GM12878 (cell line): Measurements from ENCODE around the gene ZNF800. TPM values are rescaled to one million over a fixed set of nuclear protein-coding genes. Genes with fewer than 3 reads are reported as not detected.

ENCODE experiments used
- ATAC-seq: fragments of 200-7000 bp; cut with Tn5 transposase; 3 replicates; pipeline ENCODE4 v1.9.1; 2020; ENCODE audit warnings: mild to moderate bottlenecking, moderate library complexity
- BruUV-seq: library from RNA; stranded (reverse); fragments of 400-500 nt; replicated peaks from 2 replicates; lab custom pipeline; 2021; lab: Mats Ljungman, UMichigan
- CTCF ChIA-PET: fragments of 300-600 bp; sonication (Branson Sonifier 250); formaldehyde crosslinking; extraction: SDS; loops from one replicate; lab custom pipeline; 2021; ENCODE audit warnings: inconsistent platforms; lab: Yijun Ruan, JAX
- POLR2A ChIA-PET: fragments of 350-600 bp; formaldehyde crosslinking; extraction: SDS; loops from one replicate; lab custom pipeline; 2021; ENCODE audit warnings: inconsistent platforms; lab: Charles Lee
- RAD21 ChIA-PET: fragments of 300-600 bp; sonication (Branson Sonifier 250); formaldehyde crosslinking; loops from one replicate; lab custom pipeline; 2023; ENCODE audit warnings: antibody characterized with exemption; ENCODE audit not compliant: unreplicated experiment; lab: Charles Lee
- SMC1A ChIA-PET: fragments of 300-600 bp; sonication (Branson Sonifier 250); formaldehyde crosslinking; loops from one replicate; lab custom pipeline; 2023; ENCODE audit not compliant: unreplicated experiment, uncharacterized antibody; lab: Charles Lee
- DNase-seq: peaks from one replicate; pipeline ENCODE4 v3.0.0-alpha.2; 2011; ENCODE audit warnings: low read depth, low spot score
- FAIRE-seq: peaks from 3 replicates; lab custom pipeline; 2011; peaks lifted over from hg19 to GRCh38; lab: Jason Lieb, UNC
- H2AFZ ChIP-seq: 2 replicates; pipeline ENCODE4 v1.6.0; 2011; ENCODE audit warnings: low read depth, low read length, control low read depth; ENCODE audit not compliant: control insufficient read depth
- H3K27ac ChIP-seq: 2 replicates; pipeline ENCODE4 v1.5.1; 2011; ENCODE audit warnings: control low read depth; ENCODE audit not compliant: control insufficient read depth, insufficient read depth
- H3K27me3 ChIP-seq, 2 experiments: replicated peaks in 1 of 2; 2 replicates each; pipeline versions ENCODE4 v1.6.0 to v1.6.1; 2011; ENCODE audit warnings: low read length in 1 of 2; ENCODE audit not compliant: control insufficient read depth in 2 of 2, insufficient read depth in 2 of 2
- H3K36me3 ChIP-seq, 2 experiments: 2 replicates each; pipeline ENCODE4 v1.5.1; 2011; ENCODE audit warnings: low read length in 1 of 2; ENCODE audit not compliant: control insufficient read depth in 2 of 2, insufficient read depth in 2 of 2
- H3K4me1 ChIP-seq: 2 replicates; pipeline ENCODE4 v1.6.1; 2011; ENCODE audit warnings: mild to moderate bottlenecking, low read length, moderate library complexity, mixed read lengths; ENCODE audit not compliant: control insufficient read depth, insufficient read depth
- H3K4me2 ChIP-seq: 2 replicates; pipeline ENCODE4 v1.6.0; 2011; ENCODE audit warnings: control low read depth; ENCODE audit not compliant: control insufficient read depth, insufficient read depth
- H3K4me3 ChIP-seq: fragments of 200-600 bp; sonication (generic); 2 replicates; pipeline ENCODE4 v1.5.1; 2016
- H3K79me2 ChIP-seq: 2 replicates; pipeline ENCODE4 v1.6.0; 2011; ENCODE audit warnings: low read length; ENCODE audit not compliant: control insufficient read depth, insufficient read depth
- H3K9ac ChIP-seq: 2 replicates; pipeline ENCODE4 v1.8.0; 2011; ENCODE audit warnings: low read length, control low read depth, mixed read lengths; ENCODE audit not compliant: control insufficient read depth, insufficient read depth
- H3K9me3 ChIP-seq: replicated peaks from 3 replicates; pipeline ENCODE4 v1.5.1; 2011; ENCODE audit warnings: mild to moderate bottlenecking, low read length; ENCODE audit not compliant: control insufficient read depth, insufficient read depth
- H4K20me1 ChIP-seq: 2 replicates; pipeline ENCODE4 v1.6.0; 2011; ENCODE audit not compliant: control insufficient read depth, insufficient read depth
- BACH1 ChIP-seq: fragments of 450-650 bp; IDR thresholded peaks from 2 replicates; pipeline ENCODE4 v1.6.1; 2017; ENCODE audit warnings: mild to moderate bottlenecking, borderline replicate concordance
- CBX3 ChIP-seq: fragments of 200-600 bp; sonication (generic); IDR thresholded peaks from 2 replicates; pipeline ENCODE4 v1.6.1; 2016; ENCODE audit warnings: low read depth, borderline replicate concordance
- CREB1 ChIP-seq: IDR thresholded peaks from 2 replicates; pipeline ENCODE4 v1.6.1; 2012; ENCODE audit warnings: low read depth, mild to moderate bottlenecking, inconsistent platforms
- ESRRA ChIP-seq: IDR thresholded peaks from 2 replicates; pipeline ENCODE4 v1.6.1; 2012; ENCODE audit warnings: mild to moderate bottlenecking, low read length, improper control_type of control experiment
- NR2F1 ChIP-seq: fragments of 450-650 bp; conservative IDR thresholded peaks from 2 replicates; pipeline ENCODE4 v1.6.1; 2017; ENCODE audit warnings: mild to moderate bottlenecking
- RCOR1 ChIP-seq: conservative IDR thresholded peaks from 2 replicates; pipeline ENCODE4 v1.6.1; 2012; ENCODE audit warnings: low read depth, low read length, improper control_type of control experiment
- SMAD1 ChIP-seq: fragments of 450-650 bp; IDR thresholded peaks from 2 replicates; pipeline ENCODE4 v1.6.1; 2018; ENCODE audit warnings: mild to moderate bottlenecking, low read depth; ENCODE audit not compliant: partially characterized antibody
- SMC3 ChIP-seq: IDR thresholded peaks from 2 replicates; pipeline ENCODE4 v1.6.1; 2011; ENCODE audit warnings: low read length, improper control_type of control experiment, borderline replicate concordance
- WGBS: methylation state at CpG from one replicate; pipeline ENCODE4 v1.1.6; 2016; ENCODE audit warnings: low lambda C conversion rate; ENCODE audit not compliant: insufficient replicate concordance, insufficient coverage; ENCODE audit errors: missing lambda C conversion rate; 5-methylcytosine and 5-hydroxymethylcytosine counted together
- in situ Hi-C: fragments of 300-500 bp; cut with MboI; formaldehyde crosslinking; loops from 9 replicates; pipeline ENCODE4 v1.14.3; 2018; ENCODE audit warnings: mixed read lengths
- intact Hi-C: fragments of 100-400 bp; cut with micrococcal nuclease; formaldehyde crosslinking; loops from one replicate; pipeline ENCODE4 v1.14.2; 2022; ENCODE audit not compliant: unreplicated experiment
- polyA plus RNA-seq, 11 experiments: library from polyadenylated mRNA; depleted of rRNA in 4 of 11; unstranded in 6 of 11; stranded (reverse) in 5 of 11; fragments of >200 nt; fragmentation: Nextera tagmentation in 4 of 11; fragmentation: Illumina TruSeq in 1 of 11; extraction: Ambion mirVana in 4 of 11; extraction: Trizol in 1 of 11; gene quantifications; 1 replicate in 1 of 11; 2 replicates in 10 of 11; pipeline versions ENCODE4 v1.2.1 to v1.2.3, GENCODE V29; 2011 to 2016; ENCODE audit warnings: inconsistent platforms in 2 of 11, missing spikeins in 2 of 11, low read depth in 1 of 11
- total RNA-seq, 4 experiments: library from RNA; depleted of rRNA in 3 of 4; stranded (reverse); fragments of >200 nt in 3 of 4; fragmentation: Illumina TruSeq in 1 of 4; extraction: Trizol in 1 of 4; gene quantifications; 2 replicates each; pipeline versions ENCODE4 v1.2.1 to v1.2.3, GENCODE V29; 2013 to 2021
- TF ChIP-seq, protein P1 (sequence below): IDR thresholded peaks from 2 replicates; pipeline ENCODE4 v1.6.1; 2012; ENCODE audit warnings: improper control_type of control experiment, low read depth, low read length; ENCODE audit not compliant: insufficient replicate concordance
- TF ChIP-seq, protein P2 (sequence below): IDR thresholded peaks from 2 replicates; pipeline ENCODE4 v1.6.1; 2012; ENCODE audit warnings: low read depth, low read length, improper control_type of control experiment
- TF ChIP-seq, protein P3 (sequence below): IDR thresholded peaks from 2 replicates; pipeline ENCODE4 v1.6.1; 2012; ENCODE audit warnings: low read depth, low read length, improper control_type of control experiment

The ZNF800 gene
- total and polyA plus RNA-seq, 10 of the 15 experiments (the other 5 are each of a cell fraction or from before 2014, with no cell fraction given) = 6.8 to 33.9 (median 23.8) TPM

DNA sequence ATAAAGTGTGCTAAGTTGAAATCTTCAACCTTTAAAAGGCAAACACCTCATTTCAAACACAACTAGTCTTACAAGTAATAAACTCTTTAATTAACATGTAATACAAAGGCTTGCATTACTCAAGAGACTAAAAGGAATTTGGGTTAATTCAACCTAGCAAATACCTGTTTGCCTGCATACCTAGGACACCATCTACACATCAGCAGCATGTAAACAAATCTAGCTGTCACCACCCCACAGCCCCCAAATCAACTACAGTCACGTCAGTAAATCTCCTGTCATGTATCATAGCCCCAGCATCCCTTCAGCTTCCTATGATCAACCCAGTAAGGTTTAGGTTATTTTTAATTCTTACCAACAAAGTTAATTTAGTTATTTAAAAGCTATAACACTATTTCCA, 33.5 kb downstream of the ZNF800 start:
- CTCF ChIA-PET = interaction anchor here (1.3 kb wide), 1 partner anchor 11 kb away, joined by 3 read pairs; no protein-coding TSS in a partner anchor
- in situ Hi-C loops = no loop called here
- no peak overlapping the region for H3K9ac ChIP-seq
- POLR2A ChIA-PET = interaction anchor here (0.6 kb wide), 1 partner anchor 458 kb away, joined by 6 read pairs; no protein-coding TSS in a partner anchor
- DNase-seq (no peak), ATAC-seq (no peak), FAIRE-seq (no peak)
- RAD21 ChIA-PET = no interaction called here
- no peaks in the 10 kb centered on the region; the same call in 1 of the 2 replicates for H4K20me1 ChIP-seq
- H3K4me1 ChIP-seq = no peaks in the 10 kb centered on the region
- no peak overlapping the region for H3K4me3 ChIP-seq
- WGBS = 100% methylated on average over 1 of the region's 1 CpG
- no peaks in the 10 kb centered on the region for H3K27me3 ChIP-seq
- no peak overlapping the region for H3K4me2 ChIP-seq
- no peaks in the 10 kb centered on the region for H3K79me2 ChIP-seq
- intact Hi-C loops = no loop called here
- no peaks in the 10 kb centered on the region for H3K9me3 ChIP-seq
- no TSS peak for BruUV-seq
- TF ChIP-seq, protein P1, sequence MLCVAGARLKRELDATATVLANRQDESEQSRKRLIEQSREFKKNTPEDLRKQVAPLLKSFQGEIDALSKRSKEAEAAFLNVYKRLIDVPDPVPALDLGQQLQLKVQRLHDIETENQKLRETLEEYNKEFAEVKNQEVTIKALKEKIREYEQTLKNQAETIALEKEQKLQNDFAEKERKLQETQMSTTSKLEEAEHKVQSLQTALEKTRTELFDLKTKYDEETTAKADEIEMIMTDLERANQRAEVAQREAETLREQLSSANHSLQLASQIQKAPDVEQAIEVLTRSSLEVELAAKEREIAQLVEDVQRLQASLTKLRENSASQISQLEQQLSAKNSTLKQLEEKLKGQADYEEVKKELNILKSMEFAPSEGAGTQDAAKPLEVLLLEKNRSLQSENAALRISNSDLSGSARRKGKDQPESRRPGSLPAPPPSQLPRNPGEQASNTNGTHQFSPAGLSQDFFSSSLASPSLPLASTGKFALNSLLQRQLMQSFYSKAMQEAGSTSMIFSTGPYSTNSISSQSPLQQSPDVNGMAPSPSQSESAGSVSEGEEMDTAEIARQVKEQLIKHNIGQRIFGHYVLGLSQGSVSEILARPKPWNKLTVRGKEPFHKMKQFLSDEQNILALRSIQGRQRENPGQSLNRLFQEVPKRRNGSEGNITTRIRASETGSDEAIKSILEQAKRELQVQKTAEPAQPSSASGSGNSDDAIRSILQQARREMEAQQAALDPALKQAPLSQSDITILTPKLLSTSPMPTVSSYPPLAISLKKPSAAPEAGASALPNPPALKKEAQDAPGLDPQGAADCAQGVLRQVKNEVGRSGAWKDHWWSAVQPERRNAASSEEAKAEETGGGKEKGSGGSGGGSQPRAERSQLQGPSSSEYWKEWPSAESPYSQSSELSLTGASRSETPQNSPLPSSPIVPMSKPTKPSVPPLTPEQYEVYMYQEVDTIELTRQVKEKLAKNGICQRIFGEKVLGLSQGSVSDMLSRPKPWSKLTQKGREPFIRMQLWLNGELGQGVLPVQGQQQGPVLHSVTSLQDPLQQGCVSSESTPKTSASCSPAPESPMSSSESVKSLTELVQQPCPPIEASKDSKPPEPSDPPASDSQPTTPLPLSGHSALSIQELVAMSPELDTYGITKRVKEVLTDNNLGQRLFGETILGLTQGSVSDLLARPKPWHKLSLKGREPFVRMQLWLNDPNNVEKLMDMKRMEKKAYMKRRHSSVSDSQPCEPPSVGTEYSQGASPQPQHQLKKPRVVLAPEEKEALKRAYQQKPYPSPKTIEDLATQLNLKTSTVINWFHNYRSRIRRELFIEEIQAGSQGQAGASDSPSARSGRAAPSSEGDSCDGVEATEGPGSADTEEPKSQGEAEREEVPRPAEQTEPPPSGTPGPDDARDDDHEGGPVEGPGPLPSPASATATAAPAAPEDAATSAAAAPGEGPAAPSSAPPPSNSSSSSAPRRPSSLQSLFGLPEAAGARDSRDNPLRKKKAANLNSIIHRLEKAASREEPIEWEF = no peak
- TF ChIP-seq SMC3 (no peak), RCOR1 (no peak), BACH1 (no peak), SMAD1 (no peak), NR2F1 (no peak), CREB1 (no peak), ESRRA (no peak), CBX3 (no peak)
- TF ChIP-seq, protein P2, sequence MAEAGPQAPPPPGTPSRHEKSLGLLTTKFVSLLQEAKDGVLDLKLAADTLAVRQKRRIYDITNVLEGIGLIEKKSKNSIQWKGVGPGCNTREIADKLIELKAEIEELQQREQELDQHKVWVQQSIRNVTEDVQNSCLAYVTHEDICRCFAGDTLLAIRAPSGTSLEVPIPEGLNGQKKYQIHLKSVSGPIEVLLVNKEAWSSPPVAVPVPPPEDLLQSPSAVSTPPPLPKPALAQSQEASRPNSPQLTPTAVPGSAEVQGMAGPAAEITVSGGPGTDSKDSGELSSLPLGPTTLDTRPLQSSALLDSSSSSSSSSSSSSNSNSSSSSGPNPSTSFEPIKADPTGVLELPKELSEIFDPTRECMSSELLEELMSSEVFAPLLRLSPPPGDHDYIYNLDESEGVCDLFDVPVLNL = no peak
- TF ChIP-seq, protein P3, sequence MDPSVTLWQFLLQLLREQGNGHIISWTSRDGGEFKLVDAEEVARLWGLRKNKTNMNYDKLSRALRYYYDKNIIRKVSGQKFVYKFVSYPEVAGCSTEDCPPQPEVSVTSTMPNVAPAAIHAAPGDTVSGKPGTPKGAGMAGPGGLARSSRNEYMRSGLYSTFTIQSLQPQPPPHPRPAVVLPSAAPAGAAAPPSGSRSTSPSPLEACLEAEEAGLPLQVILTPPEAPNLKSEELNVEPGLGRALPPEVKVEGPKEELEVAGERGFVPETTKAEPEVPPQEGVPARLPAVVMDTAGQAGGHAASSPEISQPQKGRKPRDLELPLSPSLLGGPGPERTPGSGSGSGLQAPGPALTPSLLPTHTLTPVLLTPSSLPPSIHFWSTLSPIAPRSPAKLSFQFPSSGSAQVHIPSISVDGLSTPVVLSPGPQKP = no peak
- H3K27ac ChIP-seq = no peak overlapping the region
- SMC1A ChIA-PET = interaction anchor here (1.5 kb wide), 1 partner anchor 9 kb away, joined by 4 read pairs; no protein-coding TSS in a partner anchor
- no peak overlapping the region for H2AFZ ChIP-seq
- peaks cover 3 to 12% of the 10 kb centered on the region in 2 experiments; a peak in 3 of 4 replicates for H3K36me3 ChIP-seq
